ENCODE data around the gene FCRL1.

Gene FCRL1

GRCh38 chr1:157834430-157834829, 14.5 kb upstream of the FCRL1 start:
- H3K4me3 ChIP-seq (ENCODE audit: low read depth, low read length), result no peak overlapping the region
- no peaks in the 10 kb centered on the region for H3K4me1 ChIP-seq (ENCODE audit: control insufficient read depth, insufficient read depth, low read length)
- no peaks in the 10 kb centered on the region for H3K36me3 ChIP-seq (ENCODE audit: control insufficient read depth, insufficient read depth, low read length)
- H3K9ac ChIP-seq (ENCODE audit: low read length), result no peak overlapping the region
- no peak overlapping the region for H3K27ac ChIP-seq (ENCODE audit: low read depth, low read length)
- no peaks in the 10 kb centered on the region for H3K9me3 ChIP-seq (ENCODE audit: control insufficient read depth, insufficient read depth, low read depth, low read length)
- H3K27me3 ChIP-seq (ENCODE audit: control insufficient read depth, insufficient read depth, low read length), result no peaks in the 10 kb centered on the region; the same call in 1 of the 2 replicates

GRCh38 chr1:157833145-157833544, 13.2 kb upstream of the FCRL1 start:
- Histone ChIP-seq H3K27ac (ENCODE audit: low read depth, low read length) (no peak overlapping the region), H3K9me3 (ENCODE audit: control insufficient read depth, insufficient read depth, low read depth, low read length) (no peaks in the 10 kb centered on the region), H3K27me3 (ENCODE audit: control insufficient read depth, insufficient read depth, low read length) (no peaks in the 10 kb centered on the region; the same call in none of the 2 replicates)

GRCh38 chr1:157831968-157832626, 12.2 kb upstream of the FCRL1 start:
- Histone ChIP-seq H3K9me3 (ENCODE audit: control insufficient read depth, insufficient read depth, low read depth, low read length) (no peaks in the 10 kb centered on the region), H3K4me3 (ENCODE audit: low read depth, low read length) (no peak overlapping the region), H3K36me3 (ENCODE audit: control insufficient read depth, insufficient read depth, low read length) (no peaks in the 10 kb centered on the region), H3K4me1 (ENCODE audit: control insufficient read depth, insufficient read depth, low read length) (no peaks in the 10 kb centered on the region), H3K27me3 (ENCODE audit: control insufficient read depth, insufficient read depth, low read length) (no peaks in the 10 kb centered on the region; the same call in none of the 2 replicates), H3K9ac (ENCODE audit: low read length) (no peak overlapping the region), H3K27ac (ENCODE audit: low read depth, low read length) (no peak overlapping the region)

More at GRCh38 chr1:157833145-157833544, 13.2 kb upstream of the FCRL1 start:
- Histone ChIP-seq H3K4me3 (ENCODE audit: low read depth, low read length) (no peak overlapping the region), H3K9ac (ENCODE audit: low read length) (no peak overlapping the region), H3K4me1 (ENCODE audit: control insufficient read depth, insufficient read depth, low read length) (no peaks in the 10 kb centered on the region), H3K36me3 (ENCODE audit: control insufficient read depth, insufficient read depth, low read length) (no peaks in the 10 kb centered on the region)

- H3K4me1 ChIP-seq (ENCODE audit: control insufficient read depth, insufficient read depth, low read length), result no peaks in the 10 kb centered on the region
- no peaks in the 10 kb centered on the region; the same call in none of the 2 replicates for H3K27me3 ChIP-seq (ENCODE audit: control insufficient read depth, insufficient read depth, low read length)
- H3K36me3 ChIP-seq (ENCODE audit: control insufficient read depth, insufficient read depth, low read length), result no peaks in the 10 kb centered on the region
- H3K27ac ChIP-seq (ENCODE audit: low read depth, low read length), result no peak overlapping the region
- H3K9me3 ChIP-seq (ENCODE audit: control insufficient read depth, insufficient read depth, low read depth, low read length), result no peaks in the 10 kb centered on the region
- H3K9ac ChIP-seq (ENCODE audit: low read length), result no peak overlapping the region
- H3K4me3 ChIP-seq (ENCODE audit: low read depth, low read length), result no peak overlapping the region
These were observed 11.0 kb upstream of the FCRL1 start for GRCh38 chr1:157830887-157831286.

- H3K27me3 ChIP-seq (ENCODE audit: control insufficient read depth, insufficient read depth, low read length), result no peaks in the 10 kb centered on the region; the same call in none of the 2 replicates
- no peaks in the 10 kb centered on the region for H3K36me3 ChIP-seq (ENCODE audit: control insufficient read depth, insufficient read depth, low read length)
- no peak overlapping the region for H3K27ac ChIP-seq (ENCODE audit: low read depth, low read length)
- H3K9me3 ChIP-seq (ENCODE audit: control insufficient read depth, insufficient read depth, low read depth, low read length), result no peaks in the 10 kb centered on the region
- no peaks in the 10 kb centered on the region for H3K4me1 ChIP-seq (ENCODE audit: control insufficient read depth, insufficient read depth, low read length)
- H3K4me3 ChIP-seq (ENCODE audit: low read depth, low read length), result no peak overlapping the region
- no peak overlapping the region for H3K9ac ChIP-seq (ENCODE audit: low read length)
These were observed 9.8 kb upstream of the FCRL1 start for GRCh38 chr1:157829711-157830110.

- H3K4me3 ChIP-seq (ENCODE audit: low read depth, low read length), result no peak overlapping the region
- no peaks in the 10 kb centered on the region for H3K9me3 ChIP-seq (ENCODE audit: control insufficient read depth, insufficient read depth, low read depth, low read length)
- H3K4me1 ChIP-seq (ENCODE audit: control insufficient read depth, insufficient read depth, low read length), result no peaks in the 10 kb centered on the region
- H3K27me3 ChIP-seq (ENCODE audit: control insufficient read depth, insufficient read depth, low read length), result no peaks in the 10 kb centered on the region; the same call in none of the 2 replicates
- H3K36me3 ChIP-seq (ENCODE audit: control insufficient read depth, insufficient read depth, low read length), result no peaks in the 10 kb centered on the region
- H3K9ac ChIP-seq (ENCODE audit: low read length), result no peak overlapping the region
- H3K27ac ChIP-seq (ENCODE audit: low read depth, low read length), result no peak overlapping the region
These were observed 9.3 kb upstream of the FCRL1 start for GRCh38 chr1:157829210-157829609.

GRCh38 chr1:157820299-157820698, 379 bp upstream of the FCRL1 start:
- no peak overlapping the region for H3K4me3 ChIP-seq (ENCODE audit: low read depth, low read length)
- no peaks in the 10 kb centered on the region for H3K9me3 ChIP-seq (ENCODE audit: control insufficient read depth, insufficient read depth, low read depth, low read length)
- H3K36me3 ChIP-seq (ENCODE audit: control insufficient read depth, insufficient read depth, low read length), result no peaks in the 10 kb centered on the region
- H3K4me1 ChIP-seq (ENCODE audit: control insufficient read depth, insufficient read depth, low read length), result no peaks in the 10 kb centered on the region
- no peak overlapping the region for H3K27ac ChIP-seq (ENCODE audit: low read depth, low read length)
- 0 out of 2 replicates have a peak, but pooled peaks cover 3% of the 10 kb centered on the region for H3K27me3 ChIP-seq (ENCODE audit: control insufficient read depth, insufficient read depth, low read length)
- no peak overlapping the region for H3K9ac ChIP-seq (ENCODE audit: low read length)

GRCh38 chr1:157819215-157819614, 705 bp downstream of the FCRL1 start:
- Histone ChIP-seq H3K27ac (ENCODE audit: low read depth, low read length) (no peak overlapping the region), H3K27me3 (ENCODE audit: control insufficient read depth, insufficient read depth, low read length) (0 out of 2 replicates have a peak, but pooled peaks cover 3% of the 10 kb centered on the region), H3K36me3 (ENCODE audit: control insufficient read depth, insufficient read depth, low read length) (no peaks in the 10 kb centered on the region), H3K4me1 (ENCODE audit: control insufficient read depth, insufficient read depth, low read length) (no peaks in the 10 kb centered on the region), H3K9me3 (ENCODE audit: control insufficient read depth, insufficient read depth, low read depth, low read length) (no peaks in the 10 kb centered on the region), H3K9ac (ENCODE audit: low read length) (no peak overlapping the region), H3K4me3 (ENCODE audit: low read depth, low read length) (no peak overlapping the region)

GRCh38 chr1:157813269-157813668, 6.7 kb downstream of the FCRL1 start:
- no peak overlapping the region for H3K4me3 ChIP-seq (ENCODE audit: low read depth, low read length)
- no peaks in the 10 kb centered on the region for H3K27me3 ChIP-seq (ENCODE audit: control insufficient read depth, insufficient read depth, low read length)
- no peaks in the 10 kb centered on the region for H3K9me3 ChIP-seq (ENCODE audit: control insufficient read depth, insufficient read depth, low read depth, low read length)
- H3K36me3 ChIP-seq (ENCODE audit: control insufficient read depth, insufficient read depth, low read length), result no peaks in the 10 kb centered on the region
- H3K9ac ChIP-seq (ENCODE audit: low read length), result no peak overlapping the region
- no peak overlapping the region for H3K27ac ChIP-seq (ENCODE audit: low read depth, low read length)
- no peaks in the 10 kb centered on the region for H3K4me1 ChIP-seq (ENCODE audit: control insufficient read depth, insufficient read depth, low read length)

GRCh38 chr1:157806431-157807149, 13.3 kb downstream of the FCRL1 start:
- no peaks in the 10 kb centered on the region; the same call in 1 of the 2 replicates for H3K27me3 ChIP-seq (ENCODE audit: control insufficient read depth, insufficient read depth, low read length)
- no peak overlapping the region for H3K27ac ChIP-seq (ENCODE audit: low read depth, low read length)
- H3K9ac ChIP-seq (ENCODE audit: low read length), result no peak overlapping the region
- H3K9me3 ChIP-seq (ENCODE audit: control insufficient read depth, insufficient read depth, low read depth, low read length), result no peaks in the 10 kb centered on the region
- H3K4me1 ChIP-seq (ENCODE audit: control insufficient read depth, insufficient read depth, low read length), result no peaks in the 10 kb centered on the region
- no peaks in the 10 kb centered on the region for H3K36me3 ChIP-seq (ENCODE audit: control insufficient read depth, insufficient read depth, low read length)
- H3K4me3 ChIP-seq (ENCODE audit: low read depth, low read length), result no peak overlapping the region

- no peak overlapping the region for H3K9ac ChIP-seq (ENCODE audit: low read length)
- H3K4me1 ChIP-seq (ENCODE audit: control insufficient read depth, insufficient read depth, low read length), result no peaks in the 10 kb centered on the region
- no peak overlapping the region for H3K27ac ChIP-seq (ENCODE audit: low read depth, low read length)
- H3K27me3 ChIP-seq (ENCODE audit: control insufficient read depth, insufficient read depth, low read length), result no peaks in the 10 kb centered on the region; the same call in 1 of the 2 replicates
- H3K4me3 ChIP-seq (ENCODE audit: low read depth, low read length), result no peak overlapping the region
- H3K36me3 ChIP-seq (ENCODE audit: control insufficient read depth, insufficient read depth, low read length), result no peaks in the 10 kb centered on the region
- no peaks in the 10 kb centered on the region for H3K9me3 ChIP-seq (ENCODE audit: control insufficient read depth, insufficient read depth, low read depth, low read length)
These were observed 16.1 kb downstream of the FCRL1 start for GRCh38 chr1:157803851-157804250.

Measured in HUES6 (cell line).